ENCODE data around the gene SSU72.

DNA sequence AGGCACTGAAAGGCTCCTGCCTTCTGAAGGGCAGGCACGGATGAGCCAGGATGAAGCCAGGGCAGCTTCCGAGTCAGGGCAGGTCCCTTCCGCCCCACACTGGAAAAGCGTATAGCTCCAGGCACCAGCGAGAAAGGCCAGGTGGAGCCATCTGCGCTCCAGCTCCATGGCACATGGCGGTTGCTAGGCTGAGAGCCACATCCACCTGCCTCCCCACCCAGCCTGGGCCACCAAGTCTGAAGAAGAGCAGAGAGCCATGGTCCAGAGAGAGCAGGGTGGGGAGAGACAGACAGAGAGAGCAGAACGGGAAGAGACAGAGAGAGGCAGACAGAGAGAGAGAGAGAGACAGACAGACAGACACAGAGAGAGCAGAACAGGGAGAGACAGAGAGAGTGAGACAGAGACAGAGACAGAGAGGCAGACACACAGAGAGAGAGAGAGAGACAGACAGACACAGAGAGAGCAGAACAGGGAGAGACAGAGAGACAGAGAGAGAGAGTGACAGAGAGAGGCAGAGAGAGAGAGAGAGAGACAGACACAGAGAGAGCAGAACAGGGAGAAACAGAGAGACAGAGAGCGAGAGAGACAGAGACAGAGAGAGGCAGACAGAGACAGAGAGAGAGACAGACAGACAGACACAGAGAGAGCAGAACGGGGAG lies 20.1 kb upstream of the SSU72 start:
- no peak for TF ChIP-seq CTCF (IDR thresholded peaks at IDR 0.05)
- no peak for TF ChIP-seq POLR2A (IDR thresholded peaks at IDR 0.05)
